GM23248 (cell line): ENCODE data around the gene RASAL2.

Experiments used
- EZH2 ChIP-seq: fragments of 200-600 bp; sonication (generic); IDR thresholded peaks from 2 replicates; pipeline ENCODE4 v1.6.1; 2018; ENCODE audit warnings: antibody characterized with exemption, mild to moderate bottlenecking; ENCODE audit not compliant: insufficient read depth, poor library complexity, severe bottlenecking
- EZH2phosphoT487 ChIP-seq: fragments of 200-600 bp; sonication (generic); IDR thresholded peaks from 2 replicates; pipeline ENCODE4 v1.6.1; 2018; ENCODE audit warnings: antibody characterized with exemption, moderate library complexity, mild to moderate bottlenecking, low read depth; ENCODE audit not compliant: insufficient read depth

DNA sequence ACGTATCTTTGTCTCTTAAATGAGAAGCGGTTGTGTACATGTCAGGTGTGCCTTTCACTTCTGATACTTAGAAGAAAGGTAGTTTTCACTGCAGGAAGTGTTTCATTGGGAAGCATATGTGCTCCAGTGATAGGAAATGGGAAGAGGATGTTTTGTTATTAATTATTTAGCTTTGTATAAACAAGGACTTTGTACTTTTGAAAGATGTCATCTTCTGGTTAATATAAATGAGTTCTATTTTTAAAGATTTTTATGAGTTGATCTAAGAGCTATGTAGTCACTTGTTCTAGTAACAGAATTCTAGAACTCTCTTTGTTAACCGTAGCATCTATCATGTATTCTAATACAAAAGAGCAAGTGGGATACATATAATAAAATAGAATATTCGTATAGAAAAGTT is 130.5 kb downstream of the RASAL2 start:
- no peak for TF ChIP-seq EZH2phosphoT487
- no peak for TF ChIP-seq EZH2
